Measurements from ENCODE around the gene RAI1. TPM values are rescaled to one million over a fixed set of nuclear protein-coding genes. Genes with fewer than 3 reads are reported as not detected.

RAI1 gene
- total RNA-seq, 1 donor from 2014 or later = 25.1 TPM

GRCh38 chr17:17811381-17812210, 130.3 kb downstream of the RAI1 start:
- intact Hi-C loops (cut with micrococcal nuclease) = loop anchor here (1.0 kb wide), 1 partner anchor 49 kb away; no protein-coding TSS in a partner anchor

DNA sequence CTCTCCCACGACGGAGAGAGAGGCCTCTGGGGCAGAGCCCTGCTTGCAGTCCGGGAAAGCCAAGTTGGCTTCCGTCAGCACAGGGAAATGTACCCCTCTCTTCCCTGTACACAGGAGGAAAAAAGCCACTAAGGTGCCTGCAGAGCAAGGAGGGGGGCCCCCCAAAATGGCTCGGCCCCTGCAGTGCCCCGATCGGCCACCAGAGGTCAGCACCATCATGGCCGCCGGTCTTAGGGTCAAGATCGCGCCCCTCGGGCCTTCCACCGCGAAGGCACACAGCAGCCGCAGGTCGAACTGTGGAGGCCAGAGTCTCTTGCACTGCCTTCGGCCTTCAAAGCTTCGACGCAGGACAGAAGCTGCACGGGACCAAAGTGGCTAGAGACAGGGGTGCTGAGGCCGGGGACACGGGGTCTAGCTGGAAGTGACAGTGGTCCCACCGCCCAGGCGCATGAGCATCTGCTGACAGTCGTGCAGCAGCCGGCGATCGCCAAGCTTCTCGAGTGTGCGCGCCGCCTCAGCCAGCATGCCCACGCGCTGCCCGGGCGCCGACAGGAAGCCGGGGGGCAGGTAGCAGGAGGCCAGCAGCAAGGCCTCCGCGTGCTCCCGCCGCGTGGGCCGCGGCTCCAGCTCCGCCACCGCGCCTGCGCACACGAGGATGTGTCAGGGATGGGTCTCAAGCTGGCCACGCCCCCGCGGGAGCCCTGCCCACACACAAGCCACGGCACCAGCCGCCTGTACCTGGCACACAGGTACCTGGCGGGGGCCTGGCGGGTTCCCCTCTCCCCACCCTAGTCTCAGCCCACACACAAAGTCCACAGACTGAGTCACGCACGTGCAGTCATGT, 131.2 kb downstream of the RAI1 start:
- intact Hi-C loops (cut with micrococcal nuclease) = loop anchor here (1.0 kb wide), 1 partner anchor 48 kb away; no protein-coding TSS in a partner anchor

GRCh38 chr17:17813055-17813724, 131.9 kb downstream of the RAI1 start:
- intact Hi-C loops (cut with micrococcal nuclease) = no loop called here

GRCh38 chr17:17813725-17814095, 132.5 kb downstream of the RAI1 start:
- intact Hi-C loops (cut with micrococcal nuclease) = no loop called here

DNA sequence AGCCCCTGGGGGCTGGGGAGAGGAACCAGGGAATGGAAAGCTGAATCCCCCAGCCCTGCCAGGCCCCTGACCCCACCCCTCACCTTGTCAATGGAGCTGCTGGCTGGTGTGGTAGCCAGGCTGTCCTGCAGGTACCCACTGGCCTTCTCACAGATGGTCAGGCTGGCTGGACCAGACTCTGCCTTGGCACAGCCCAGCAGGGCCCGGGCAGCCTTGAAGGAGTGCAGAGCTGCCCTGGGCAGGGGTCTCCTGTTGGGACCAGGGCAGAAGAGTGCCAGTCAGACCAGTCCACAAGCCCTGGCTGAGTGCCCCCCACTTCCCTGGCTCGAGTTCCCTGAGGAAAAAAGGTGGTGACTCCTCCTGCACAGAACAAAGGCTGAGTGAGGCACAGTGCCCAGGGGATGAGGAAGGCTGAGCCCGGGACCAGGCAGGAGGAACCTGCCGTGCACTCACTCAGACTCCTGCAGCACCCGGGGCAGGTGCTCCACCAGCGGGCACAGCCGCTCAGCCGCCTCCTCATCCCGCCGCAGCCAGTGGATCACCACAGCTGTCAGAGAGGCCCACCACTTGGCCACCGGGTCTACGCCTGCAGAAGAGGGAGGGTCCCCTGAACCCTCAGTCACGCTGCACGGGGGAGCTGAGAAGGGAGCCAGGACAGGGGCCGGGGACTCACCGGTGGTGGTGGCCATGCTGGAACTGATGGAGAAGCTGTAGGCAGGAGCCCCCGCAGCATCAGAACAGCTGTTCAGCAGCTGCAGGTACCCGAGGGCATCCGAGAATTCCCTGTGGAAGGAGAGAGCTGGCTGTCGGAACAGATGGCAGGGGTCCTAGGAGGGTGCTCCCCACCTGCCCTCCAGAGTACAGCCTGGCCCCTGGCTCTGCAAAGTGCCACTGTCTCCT, 133.2 kb downstream of the RAI1 start:
- intact Hi-C loops (cut with micrococcal nuclease) = no loop called here

DNA sequence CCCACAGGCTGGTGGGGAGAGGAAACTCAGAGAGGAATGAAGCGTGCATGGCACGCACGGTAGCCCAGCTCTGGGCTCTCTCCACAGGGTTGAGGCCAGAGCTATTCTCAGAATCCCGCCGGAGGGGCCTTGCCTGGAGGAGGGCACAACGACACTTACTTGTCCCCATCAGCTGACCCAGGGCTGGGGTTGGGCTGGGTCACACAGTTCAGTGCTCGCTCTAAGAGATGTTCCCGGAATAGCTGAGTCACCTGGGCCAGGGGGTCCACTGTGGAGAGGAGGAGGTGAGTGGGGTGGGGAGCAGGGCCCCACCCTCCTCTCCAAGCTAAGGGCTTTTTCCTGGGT, 133.8 kb downstream of the RAI1 start:
- intact Hi-C loops (cut with micrococcal nuclease) = no loop called here

GRCh38 chr17:17815436-17816200, 134.4 kb downstream of the RAI1 start:
- intact Hi-C loops (cut with micrococcal nuclease) = no loop called here

DNA sequence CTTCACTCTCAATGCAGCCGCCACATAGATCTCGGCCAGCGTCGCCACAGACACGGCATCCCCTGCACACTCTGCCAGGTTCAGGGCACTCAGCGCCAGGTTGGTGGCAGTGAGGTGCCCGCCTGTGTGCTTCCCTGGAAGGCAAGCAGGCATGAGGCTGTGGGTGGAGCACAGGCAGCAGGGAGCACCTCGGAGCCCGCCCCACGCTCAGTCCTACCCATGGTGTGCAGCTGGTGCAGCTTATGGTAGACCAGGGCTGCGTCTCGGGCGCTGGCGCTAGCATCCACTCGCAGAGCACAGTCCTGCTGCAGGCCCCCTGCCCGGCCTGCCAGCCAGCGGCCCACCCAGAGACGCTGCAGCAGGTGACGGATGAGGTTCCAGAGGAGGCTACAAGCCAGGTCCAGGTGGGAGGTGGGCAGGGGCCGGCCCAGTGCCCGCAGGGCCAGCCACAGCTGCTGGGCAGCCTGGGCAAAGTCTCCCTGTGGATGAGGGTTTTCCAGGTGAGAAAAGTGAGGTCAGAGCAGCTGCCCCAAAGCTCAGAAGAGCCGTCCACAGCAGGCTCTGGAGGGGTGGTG, 135.1 kb downstream of the RAI1 start:
- intact Hi-C loops (cut with micrococcal nuclease) = no loop called here

DNA sequence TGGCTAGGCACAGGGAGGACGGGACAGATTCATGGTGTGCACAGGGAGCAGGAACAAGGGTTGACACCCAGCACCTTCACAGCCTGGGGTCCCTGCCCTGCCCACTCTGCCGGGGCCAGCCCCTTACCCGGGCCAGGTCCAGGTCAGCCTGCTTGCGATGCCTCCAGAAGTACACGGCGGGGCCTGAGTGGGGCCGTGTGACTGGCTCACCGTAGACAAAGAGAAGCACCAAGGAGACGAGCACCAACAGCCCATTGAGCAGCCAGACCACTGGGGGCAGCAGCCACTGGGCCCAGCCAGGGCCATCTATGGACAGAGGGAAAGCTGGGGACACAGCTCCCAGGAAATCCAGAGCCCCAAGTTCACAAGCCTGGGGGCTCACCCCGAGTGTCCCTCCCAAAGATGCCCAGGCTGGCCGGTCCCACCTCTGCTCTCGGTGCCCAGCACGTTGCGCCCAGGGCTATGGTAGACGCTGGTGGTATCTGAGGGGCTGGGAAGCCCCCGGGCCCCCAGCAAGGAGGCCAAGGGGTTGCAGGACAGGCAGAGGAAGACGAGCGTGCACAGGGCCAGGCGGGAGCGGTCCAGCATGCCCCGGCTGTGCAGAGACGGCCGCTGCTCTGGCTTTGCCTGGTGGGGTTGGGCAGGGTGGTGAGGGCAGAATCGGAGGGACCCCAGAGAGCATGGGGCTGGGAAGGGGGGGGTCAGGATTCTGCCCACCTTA, 135.7 kb downstream of the RAI1 start:
- intact Hi-C loops (cut with micrococcal nuclease) = no loop called here

- intact Hi-C loops (cut with micrococcal nuclease) = no loop called here
Measured at GRCh38 chr17:17817552-17817947, 136.3 kb downstream of the RAI1 start.

DNA sequence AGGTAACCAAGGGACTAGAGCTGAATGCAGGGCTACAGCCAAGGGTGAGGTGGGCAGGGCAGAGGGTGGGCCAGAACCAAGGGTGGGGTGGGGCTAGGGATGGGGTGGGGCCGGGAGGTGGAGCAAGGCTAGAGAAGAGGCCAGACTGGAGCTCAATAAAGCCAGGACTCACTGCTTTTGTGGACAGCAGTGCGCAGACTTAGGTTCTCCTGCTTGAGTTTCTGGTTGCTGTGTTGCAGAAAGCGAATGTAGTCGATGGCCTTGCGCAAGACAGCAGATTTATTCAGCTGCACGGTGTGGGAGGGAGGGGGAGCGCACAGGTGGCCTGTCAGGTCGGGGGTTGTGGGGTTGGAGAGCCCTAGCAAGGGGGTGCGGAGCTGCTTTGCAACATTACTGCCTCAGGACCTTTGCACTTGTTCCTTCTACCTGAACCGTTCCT, 136.8 kb downstream of the RAI1 start:
- intact Hi-C loops (cut with micrococcal nuclease) = no loop called here

GRCh38 chr17:17819111-17819510, 137.9 kb downstream of the RAI1 start:
- intact Hi-C loops (cut with micrococcal nuclease) = no loop called here

DNA sequence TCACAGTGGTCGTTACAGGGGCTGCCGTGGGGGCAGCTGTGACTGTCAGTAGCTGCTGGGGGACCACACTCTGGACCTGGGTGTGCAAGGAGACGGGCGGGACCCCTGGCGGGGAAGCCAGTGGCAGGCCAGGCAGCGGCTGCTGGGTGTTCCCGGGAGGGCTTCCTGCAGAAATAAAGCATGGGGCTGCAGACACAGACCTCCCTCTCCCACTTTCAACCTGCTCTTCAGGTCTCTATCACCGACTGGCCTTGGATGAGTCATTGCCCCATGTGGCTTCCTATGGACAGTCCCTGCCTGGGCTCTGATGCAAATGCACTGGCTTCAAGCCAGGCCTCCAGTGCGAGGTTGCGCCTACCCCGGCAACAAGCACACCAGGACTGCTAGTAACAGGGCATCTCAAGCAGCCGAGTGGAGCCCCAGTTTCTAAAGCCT, 138.3 kb downstream of the RAI1 start:
- intact Hi-C loops (cut with micrococcal nuclease) = no loop called here

GRCh38 chr17:17820046-17820445, 138.8 kb downstream of the RAI1 start:
- intact Hi-C loops (cut with micrococcal nuclease) = loop anchor here (10.0 kb wide), 1 partner anchor 365 kb away; the partner anchor contains the start of gene ALKBH5

DNA sequence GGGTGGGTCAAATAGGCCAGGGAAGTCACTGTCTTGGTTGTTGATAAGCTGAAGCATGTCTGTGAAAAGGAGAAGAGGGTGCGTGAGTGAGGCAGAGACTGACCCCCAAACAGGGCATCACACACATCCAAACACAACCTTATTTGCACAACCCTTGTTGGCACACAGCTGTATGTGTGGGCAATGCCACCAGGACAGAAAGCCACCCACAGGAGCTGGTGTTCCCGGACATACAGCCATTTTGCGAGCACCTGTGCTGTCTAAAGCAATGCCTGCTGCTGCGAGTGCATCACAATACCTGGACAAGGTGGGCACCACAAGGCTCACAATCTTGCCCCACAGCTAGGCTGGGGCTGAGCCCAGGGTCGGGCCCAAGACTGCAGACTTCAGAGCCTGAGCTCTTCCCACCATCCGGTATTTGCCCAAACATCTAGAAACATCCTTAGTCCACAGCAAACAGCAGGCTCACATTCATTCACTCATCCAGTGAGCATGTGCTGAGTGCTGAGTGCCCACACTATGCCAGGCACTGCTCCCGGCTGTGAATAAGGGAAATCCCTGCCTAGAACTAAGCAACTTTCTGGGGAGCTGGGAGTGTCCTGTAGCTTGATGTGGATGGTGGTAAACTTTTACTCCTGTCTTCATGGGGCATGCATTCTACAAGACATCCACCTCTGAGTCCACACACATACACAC, 139.4 kb downstream of the RAI1 start:
- intact Hi-C loops (cut with micrococcal nuclease) = loop anchor here (10.0 kb wide), 1 partner anchor 364 kb away; the partner anchor contains the start of gene ALKBH5

GRCh38 chr17:17822189-17822588, 140.9 kb downstream of the RAI1 start:
- intact Hi-C loops (cut with micrococcal nuclease) = loop anchor here (2.0 to 10.0 kb wide), 4 partner anchors 27 to 363 kb away; partner anchors contain the start of genes ALKBH5, DRC3 and TOM1L2

- intact Hi-C loops (cut with micrococcal nuclease) = loop anchor here (1.0 to 10.0 kb wide), 5 partner anchors 14 to 362 kb away; partner anchors contain the start of genes ALKBH5, DRC3, SREBF1 and TOM1L2
Measured at GRCh38 chr17:17822616-17823015, 141.4 kb downstream of the RAI1 start.

All from T-helper 2 cell treated with Interferon-gamma antibody and Interleukin-4, amounts not matched to agents 100 ng/mL and 5 ng/mL, for 36 hours (primary cell).